ENCODE measurements around the gene HSD3B1.

DNA sequence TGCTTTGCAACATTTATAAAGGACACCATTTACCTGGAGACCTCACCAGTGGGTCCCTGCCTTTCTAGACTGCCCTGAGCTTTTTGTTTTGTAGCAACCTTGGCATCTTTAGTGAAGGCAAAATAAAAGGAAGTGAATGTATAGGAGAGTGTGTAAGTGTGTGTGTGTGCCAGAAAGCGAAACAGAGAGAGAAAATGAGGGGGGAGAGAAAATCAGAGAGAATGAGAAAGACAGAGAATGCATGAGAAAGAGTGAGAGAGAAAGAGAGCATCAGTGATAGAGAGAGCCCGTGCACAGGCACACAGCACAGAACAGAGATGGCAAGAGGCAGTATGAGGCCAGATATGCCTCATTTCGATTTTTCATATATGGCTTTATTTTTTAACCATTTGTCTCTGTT is 57.5 kb downstream of the HSD3B1 start:
- TF ChIP-seq, protein P1, sequence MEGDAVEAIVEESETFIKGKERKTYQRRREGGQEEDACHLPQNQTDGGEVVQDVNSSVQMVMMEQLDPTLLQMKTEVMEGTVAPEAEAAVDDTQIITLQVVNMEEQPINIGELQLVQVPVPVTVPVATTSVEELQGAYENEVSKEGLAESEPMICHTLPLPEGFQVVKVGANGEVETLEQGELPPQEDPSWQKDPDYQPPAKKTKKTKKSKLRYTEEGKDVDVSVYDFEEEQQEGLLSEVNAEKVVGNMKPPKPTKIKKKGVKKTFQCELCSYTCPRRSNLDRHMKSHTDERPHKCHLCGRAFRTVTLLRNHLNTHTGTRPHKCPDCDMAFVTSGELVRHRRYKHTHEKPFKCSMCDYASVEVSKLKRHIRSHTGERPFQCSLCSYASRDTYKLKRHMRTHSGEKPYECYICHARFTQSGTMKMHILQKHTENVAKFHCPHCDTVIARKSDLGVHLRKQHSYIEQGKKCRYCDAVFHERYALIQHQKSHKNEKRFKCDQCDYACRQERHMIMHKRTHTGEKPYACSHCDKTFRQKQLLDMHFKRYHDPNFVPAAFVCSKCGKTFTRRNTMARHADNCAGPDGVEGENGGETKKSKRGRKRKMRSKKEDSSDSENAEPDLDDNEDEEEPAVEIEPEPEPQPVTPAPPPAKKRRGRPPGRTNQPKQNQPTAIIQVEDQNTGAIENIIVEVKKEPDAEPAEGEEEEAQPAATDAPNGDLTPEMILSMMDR (optimal IDR thresholded peaks at IDR 0.05 in 1 of 3, IDR thresholded peaks at IDR 0.05 in 1 of 3, conservative IDR thresholded peaks at IDR 0.05 in 1 of 3; ENCODE audit: extremely low read depth in 1 of 3, insufficient read depth in 2 of 3, low read length in 3 of 3): no peak
- no peak for TF ChIP-seq EZH2 (IDR thresholded peaks at IDR 0.05; ENCODE audit: low read length)

All from keratinocyte (primary cell).